GM10266 (cell line): ENCODE measurements around the gene SLC25A22.

Experiments used
- DNase-seq: peaks from one replicate; pipeline ENCODE4 v3.0.0; 2012; ENCODE audit errors: extremely low spot score
- CTCF ChIP-seq: IDR thresholded peaks from 2 replicates; pipeline ENCODE4 v1.5.1; 2012; ENCODE audit warnings: mild to moderate bottlenecking, low read depth; ENCODE audit not compliant: control insufficient read depth, insufficient read depth; ENCODE audit errors: missing control alignments

SLC25A22 gene

DNA sequence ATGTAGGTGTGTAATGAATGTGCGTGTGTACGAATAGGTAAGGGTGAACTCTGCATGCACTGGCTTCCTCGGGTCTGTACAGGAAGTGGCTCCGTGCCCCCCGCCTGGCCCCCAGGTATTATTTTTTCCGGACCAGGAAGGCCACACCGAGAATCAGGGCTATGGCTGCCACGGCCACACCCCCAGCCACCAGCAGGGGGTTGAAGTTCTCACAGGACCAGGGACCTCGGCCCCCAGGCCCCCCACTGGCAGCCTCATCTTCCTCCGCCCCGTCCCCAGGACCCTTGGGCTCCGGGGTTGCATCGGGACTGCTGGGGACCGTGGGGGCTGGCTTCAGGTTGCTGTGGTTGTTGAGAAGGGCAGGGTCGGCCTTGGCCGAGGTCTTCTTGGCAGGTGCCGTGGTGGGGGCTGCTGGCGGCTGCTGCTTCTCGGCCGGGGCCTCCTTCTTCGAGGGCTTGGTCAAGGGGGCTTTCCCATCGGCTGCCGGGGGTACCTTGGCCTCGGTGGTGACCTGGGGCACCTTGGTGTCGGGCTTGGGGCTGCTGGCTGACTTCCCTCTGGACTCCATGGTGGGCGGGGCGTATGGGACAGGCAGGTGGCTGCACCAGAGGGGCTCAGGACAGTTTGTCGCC is 10.0 kb downstream of the SLC25A22 start:
- no peak for DNase-seq

DNA sequence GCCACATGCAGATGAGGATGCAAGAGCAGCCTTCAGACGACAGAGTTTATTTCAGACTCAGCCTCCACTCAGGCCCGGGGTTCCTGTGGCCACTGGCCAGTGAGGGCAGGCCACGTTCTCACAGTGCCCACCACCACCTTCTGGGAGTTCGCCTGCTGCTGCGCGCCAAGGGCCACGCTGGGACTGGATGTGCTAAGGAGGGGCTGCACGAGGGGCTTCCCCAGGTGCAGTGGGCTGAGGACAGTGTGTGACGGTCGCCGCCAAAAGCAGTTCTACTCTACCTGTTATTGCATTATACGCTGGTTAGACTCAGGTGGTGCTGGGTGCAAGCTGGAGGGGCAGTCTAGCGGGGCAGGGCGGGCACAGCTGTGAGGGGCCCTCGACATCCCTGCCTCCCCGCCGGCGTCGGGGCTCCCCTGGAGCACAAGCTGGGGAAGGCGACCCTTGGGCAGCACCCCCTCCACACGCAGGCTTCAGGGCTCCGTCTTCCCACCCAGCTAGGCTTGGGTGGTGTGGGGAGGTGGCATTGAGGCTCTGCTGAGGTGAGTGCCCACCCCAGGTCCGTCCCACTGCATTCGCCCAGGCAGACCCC is 10.9 kb downstream of the SLC25A22 start:
- TF ChIP-seq CTCF, result no peak
- DNase-seq, result no peak

More for the DNA sequence above, 10.0 kb downstream of the SLC25A22 start:
- TF ChIP-seq CTCF, result no peak

- no peak for TF ChIP-seq CTCF
- DNase-seq, result no peak
These were observed 11.6 kb downstream of the SLC25A22 start for GRCh38 chr11:786235-787083.

DNA sequence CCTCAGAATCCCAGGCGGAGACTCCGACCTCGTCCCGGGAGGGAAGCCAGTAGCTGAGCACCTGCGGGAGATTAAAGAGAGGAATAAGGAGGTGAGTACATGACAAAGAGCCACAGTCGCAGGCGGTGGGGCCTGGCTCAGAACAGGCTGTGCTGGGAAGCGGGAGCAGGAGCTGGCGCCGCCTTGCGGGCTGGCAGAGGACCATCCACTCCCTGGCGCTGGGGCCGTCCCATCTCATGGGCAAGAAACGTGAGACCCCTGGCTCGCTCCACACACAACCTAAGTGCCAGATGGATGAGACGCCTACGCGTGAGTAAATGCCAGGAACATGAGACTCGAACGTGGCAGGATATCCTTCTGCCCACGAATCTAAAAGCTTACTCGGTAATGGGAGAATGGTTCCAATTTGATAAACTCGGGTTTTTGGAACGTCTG is 14.5 kb downstream of the SLC25A22 start:
- TF ChIP-seq CTCF, result peak; percentile 46
- no peak for DNase-seq

GRCh38 chr11:782264-783174 is 15.6 kb downstream of the SLC25A22 start:
- TF ChIP-seq CTCF, result no peak
- DNase-seq, result no peak

DNA sequence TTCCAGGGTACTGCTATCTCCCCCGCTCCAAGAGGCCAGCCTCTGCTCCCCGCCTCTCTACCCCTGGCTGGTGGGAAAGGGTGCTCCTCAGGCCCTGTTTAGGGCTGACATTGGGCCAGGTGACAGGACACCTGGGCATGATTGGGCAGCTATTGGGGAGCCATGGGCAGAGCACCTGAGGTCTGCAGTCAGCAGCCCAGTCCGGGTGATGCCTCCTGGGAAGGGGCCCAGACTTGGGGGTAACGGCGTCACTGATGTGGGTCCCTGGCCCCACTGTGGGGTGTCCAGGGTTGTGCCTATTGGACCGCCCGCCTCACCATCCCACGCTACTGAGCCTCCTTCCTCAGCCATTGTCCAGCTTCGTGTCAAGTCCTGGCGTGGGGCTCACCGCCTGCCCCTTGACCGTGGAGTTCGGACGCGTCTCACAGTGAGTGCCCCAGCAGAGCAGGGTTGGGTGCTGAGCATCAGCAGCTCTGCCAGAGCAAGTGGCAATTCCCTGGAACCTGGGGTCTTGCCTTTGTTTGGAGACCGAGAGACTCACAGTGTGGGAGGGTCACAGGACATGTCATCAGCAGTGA is 18.0 kb downstream of the SLC25A22 start:
- no peak for DNase-seq
- no peak for TF ChIP-seq CTCF
